Kidney (tissue), 14 donors: ENCODE data around the gene RAD51. TPM values are rescaled to one million over a fixed set of nuclear protein-coding genes. Genes with fewer than 3 reads are reported as not detected.

ENCODE experiments used
- DNase-seq, 5 donors: peaks; one replicate each; pipeline ENCODE4 v3.0.0-alpha.2; 2013 to 2020
- FAIRE-seq: peaks from 2 replicates; lab custom pipeline; 2012; peaks lifted over from hg19 to GRCh38; lab: Jason Lieb, UNC
- H3K27ac ChIP-seq, 2 donors: one replicate each; pipeline ENCODE4 v1.7.0; 2013; ENCODE audit warnings: low read depth in 2 of 2, low read length in 2 of 2, inconsistent platforms in 1 of 2
- H3K27me3 ChIP-seq: one replicate; pipeline ENCODE4 v1.7.1; 2013; ENCODE audit warnings: low read length, inconsistent platforms; ENCODE audit not compliant: control insufficient read depth, insufficient read depth
- H3K36me3 ChIP-seq, 3 donors: one replicate each; pipeline versions ENCODE4 v1.7.0 to v1.7.1; 2013; ENCODE audit warnings: low read length in 3 of 3, control low read depth in 1 of 3, inconsistent platforms in 1 of 3; ENCODE audit not compliant: insufficient read depth in 3 of 3, control insufficient read depth in 2 of 3
- H3K4me1 ChIP-seq, 3 donors: one replicate each; pipeline versions ENCODE4 v1.7.0 to v1.7.1; 2013; ENCODE audit warnings: low read length in 3 of 3, inconsistent platforms in 1 of 3, low read depth in 1 of 3; ENCODE audit not compliant: control insufficient read depth in 2 of 3, insufficient read depth in 2 of 3
- H3K4me3 ChIP-seq, 3 donors: one replicate each; pipeline versions ENCODE4 v1.7.0 to v1.8.1; 2013; ENCODE audit warnings: low read length in 3 of 3, control low read depth in 1 of 3, inconsistent platforms in 1 of 3
- H3K9ac ChIP-seq, 3 donors: one replicate each; pipeline versions ENCODE4 v1.7.0 to v1.7.1; 2013; ENCODE audit warnings: low read length in 3 of 3, control low read depth in 1 of 3, inconsistent platforms in 1 of 3
- H3K9me3 ChIP-seq, 3 donors: one replicate each; pipeline versions ENCODE4 v1.7.0 to v1.7.1; 2013; ENCODE audit warnings: low read length in 3 of 3, control low read depth in 1 of 3, inconsistent platforms in 1 of 3; ENCODE audit not compliant: control insufficient read depth in 2 of 3, insufficient read depth in 1 of 3
- CTCF ChIP-seq: IDR thresholded peaks from 3 replicates; pipeline ENCODE4 v1.5.1; 2012; ENCODE audit warnings: mild to moderate bottlenecking, moderate library complexity, borderline replicate concordance; ENCODE audit not compliant: insufficient read depth; ENCODE audit errors: extremely low read depth
- intact Hi-C: fragments of 100-400 bp; cut with DNase I; formaldehyde crosslinking; loops from one replicate; pipeline ENCODE4 v1.11.1; 2022
- polyA plus RNA-seq: library from polyadenylated mRNA; stranded (reverse); fragments of 350-450 nt; fragmentation: Illumina TruSeq; extraction: RNeasy Lipid Tissue Mini Kit (QIAGEN cat#74804); gene quantifications from one replicate; pipeline ENCODE4 v1.2.3, GENCODE V29; 2014; ENCODE audit warnings: low read depth, low replicate concordance; ENCODE audit not compliant: insufficient read depth
- total RNA-seq: library from RNA; stranded (reverse); fragmentation: NEBNext Ultra II Directional; extraction: Animal tissue kit (Norgen Biotek cat#: 25700); gene quantifications from one replicate; pipeline ENCODE4 v1.2.1, GENCODE V29; 2021
- donor health status: control.
- donor health status: control.
- donor health status: control.
- donor health status: control.
- donor health status: control.
- donor health status: DM: yes; HTN: yes; CAD: no.
- donor health status: Normal renal cell carcinoma (clear cell type).

The RAD51 gene
- total and polyA plus RNA-seq, 2 donors from 2014 or later, result 1.1 TPM; not detected in 1

GRCh38 chr15:40754883-40755811 is 60.2 kb downstream of the RAD51 start, which contains the start of gene RMDN3:
Gene RMDN3 (minus strand): TSS chr15:40755254. CDS start chr15:40754783, 471 bp downstream.
- Histone ChIP-seq H3K9me3 (no peaks in the 10 kb centered on the region), H3K4me3 (peak within 1 kb of the TSS; percentile 85 to 95 (median 94)), H3K27me3 (no peaks in the 10 kb centered on the region), H3K36me3 (peaks cover 6 to 18% (median 13%) of the 10 kb centered on the region in 3 donors), H3K4me1 (peaks cover 0 to 3% (median 0%) of the 10 kb centered on the region in 3 donors), H3K9ac (peak within 1 kb of the TSS; percentile 91 to 92 (median 92)), H3K27ac (peak within 1 kb of the TSS; percentile 65 to 74)
- FAIRE-seq (no peak), DNase-seq (peak; percentile 95 to 98 (median 97))
- intact Hi-C loops, result no loop called here
- TF ChIP-seq CTCF, result peak; percentile 20

- peaks cover 3 to 13% (median 8%) of the 10 kb centered on the region in 3 donors for H3K36me3 ChIP-seq
- peak overlapping the region; percentile 91 to 92 (median 92) for H3K9ac ChIP-seq
- no peak for TF ChIP-seq CTCF
- H3K4me3 ChIP-seq, result peak overlapping the region; percentile 85 to 95 (median 94)
- intact Hi-C loops, result no loop called here
- FAIRE-seq, result no peak
- DNase-seq, result no peak
- no peaks in the 10 kb centered on the region for H3K9me3 ChIP-seq
- no peak overlapping the region for H3K27ac ChIP-seq
- no peaks in the 10 kb centered on the region for H3K27me3 ChIP-seq
- peaks cover 0 to 3% (median 0%) of the 10 kb centered on the region in 3 donors for H3K4me1 ChIP-seq
Measured at GRCh38 chr15:40755812-40756208, 60.8 kb downstream of the RAD51 start.

- no peak overlapping the region for H3K27ac ChIP-seq
- DNase-seq (peak in 3 of 5 donors; percentile 15 to 33 (median 29)), FAIRE-seq (no peak)
- peaks cover 0 to 3% (median 0%) of the 10 kb centered on the region in 3 donors for H3K4me1 ChIP-seq
- H3K9ac ChIP-seq, result no peak overlapping the region
- no peaks in the 10 kb centered on the region for H3K9me3 ChIP-seq
- intact Hi-C loops, result no loop called here
- H3K36me3 ChIP-seq, result peaks cover 0 to 4% (median 0%) of the 10 kb centered on the region in 3 donors
- H3K27me3 ChIP-seq, result no peaks in the 10 kb centered on the region
- no peak for TF ChIP-seq CTCF
- no peak overlapping the region for H3K4me3 ChIP-seq
Measured at GRCh38 chr15:40756938-40757337, 62.0 kb downstream of the RAD51 start.
